ENCODE measurements around the gene NR2C2.

Gene NR2C2

GRCh38 chr3:15010664-15011063, 63.3 kb downstream of the NR2C2 start:
- Histone ChIP-seq H3K4me3 (no peak overlapping the region), H3K27ac (no peak overlapping the region)

- H3K27ac ChIP-seq: no peak overlapping the region
- no peak overlapping the region for H3K4me3 ChIP-seq
These were observed 63.8 kb downstream of the NR2C2 start for GRCh38 chr3:15011174-15011573.

GRCh38 chr3:15014606-15015328, 67.4 kb downstream of the NR2C2 start:
- H3K27ac ChIP-seq: no peak overlapping the region
- no peak overlapping the region for H3K4me3 ChIP-seq

- no peak overlapping the region for H3K4me3 ChIP-seq
- no peak overlapping the region for H3K27ac ChIP-seq
These were observed 68.1 kb downstream of the NR2C2 start for GRCh38 chr3:15015456-15015855.

GRCh38 chr3:15017191-15017590, 69.8 kb downstream of the NR2C2 start:
- no peak overlapping the region for H3K4me3 ChIP-seq
- no peak overlapping the region for H3K27ac ChIP-seq

GRCh38 chr3:15023249-15023648, 75.9 kb downstream of the NR2C2 start:
- Histone ChIP-seq H3K4me3 (no peak overlapping the region), H3K27ac (no peak overlapping the region)

GRCh38 chr3:15023719-15024118, 76.3 kb downstream of the NR2C2 start:
- H3K27ac ChIP-seq: no peak overlapping the region
- no peak overlapping the region for H3K4me3 ChIP-seq

- Histone ChIP-seq H3K4me3 (no peak overlapping the region), H3K27ac (no peak overlapping the region)
These were observed 82.2 kb downstream of the NR2C2 start for GRCh38 chr3:15029625-15030024.

- Histone ChIP-seq H3K27ac (no peak overlapping the region), H3K4me3 (no peak overlapping the region)
These were observed 85.3 kb downstream of the NR2C2 start for GRCh38 chr3:15032650-15033049.

- H3K4me3 ChIP-seq: no peak overlapping the region
- no peak overlapping the region for H3K27ac ChIP-seq
These were observed 85.7 kb downstream of the NR2C2 start for GRCh38 chr3:15033103-15033502.

- no peak overlapping the region for H3K4me3 ChIP-seq
These were observed 90.9 kb downstream of the NR2C2 start for GRCh38 chr3:15038306-15038705.

GRCh38 chr3:15040844-15041243, 93.5 kb downstream of the NR2C2 start:
- no peak overlapping the region for H3K4me3 ChIP-seq
- H3K27ac ChIP-seq: no peak overlapping the region

More at GRCh38 chr3:15038306-15038705, 90.9 kb downstream of the NR2C2 start:
- no peak overlapping the region for H3K27ac ChIP-seq

GRCh38 chr3:15041950-15042349, 94.6 kb downstream of the NR2C2 start:
- no peak overlapping the region for H3K27ac ChIP-seq
- H3K4me3 ChIP-seq: no peak overlapping the region

- Histone ChIP-seq H3K27ac (peak overlapping the region in 1 of 21 experiments; percentile 14), H3K4me3 (no peak overlapping the region)
These were observed 95.6 kb downstream of the NR2C2 start for GRCh38 chr3:15042936-15043335.

GRCh38 chr3:15043408-15044171, 96.2 kb downstream of the NR2C2 start:
- peak overlapping the region in 3 of 21 experiments; percentile 3 to 43 (median 43) for H3K27ac ChIP-seq
- H3K4me3 ChIP-seq: no peak overlapping the region

- peak overlapping the region in 4 of 21 experiments; percentile 3 to 43 (median 35) for H3K27ac ChIP-seq
- H3K4me3 ChIP-seq: no peak overlapping the region
These were observed 96.9 kb downstream of the NR2C2 start for GRCh38 chr3:15044326-15044725.

- no peak overlapping the region for H3K4me3 ChIP-seq
- peak overlapping the region in 2 of 21 experiments; percentile 7 to 73 for H3K27ac ChIP-seq
These were observed 98.3 kb downstream of the NR2C2 start for GRCh38 chr3:15045667-15046066.

- H3K27ac ChIP-seq: no peak overlapping the region
- no peak overlapping the region for H3K4me3 ChIP-seq
These were observed 102.2 kb downstream of the NR2C2 start for GRCh38 chr3:15049584-15049983.

- Histone ChIP-seq H3K4me3 (no peak overlapping the region), H3K27ac (no peak overlapping the region)
These were observed 103.2 kb downstream of the NR2C2 start for GRCh38 chr3:15050405-15051092.

- no peak overlapping the region for H3K4me3 ChIP-seq
- no peak overlapping the region for H3K27ac ChIP-seq
These were observed 104.1 kb downstream of the NR2C2 start for GRCh38 chr3:15051531-15051930.

All from skin epidermis (tissue), 12 donors.